H9 (cell line): ENCODE results near the gene SIGLEC1. TPM values are rescaled to one million over a fixed set of nuclear protein-coding genes. Genes with fewer than 3 reads are reported as not detected.

ENCODE experiments used
- DNase-seq: peaks from one replicate; pipeline ENCODE4 v3.0.0-alpha.2; 2017
- H2AFZ ChIP-seq: one replicate; pipeline ENCODE4 v1.6.1; 2013; ENCODE audit warnings: mild to moderate bottlenecking, low read length, control low read depth, moderate library complexity
- H2AK5ac ChIP-seq: 2 replicates; pipeline ENCODE4 v1.6.1; 2013; ENCODE audit warnings: low read length, control low read depth, mixed read lengths; ENCODE audit not compliant: insufficient read length
- H2BK120ac ChIP-seq: one replicate; pipeline ENCODE4 v1.6.1; 2013; ENCODE audit warnings: low read depth, mild to moderate bottlenecking, low read length, control low read depth, inconsistent platforms; ENCODE audit not compliant: poor library complexity, severe bottlenecking
- H2BK12ac ChIP-seq: 2 replicates; pipeline ENCODE4 v1.6.1; 2013; ENCODE audit warnings: low read length, control low read depth, mixed read lengths, low read depth; ENCODE audit not compliant: insufficient read length
- H2BK15ac ChIP-seq: 2 replicates; pipeline ENCODE4 v1.6.1; 2013; ENCODE audit warnings: low read depth, low read length, control low read depth
- H2BK20ac ChIP-seq: one replicate; pipeline ENCODE4 v1.6.1; 2013; ENCODE audit warnings: low read depth, mild to moderate bottlenecking, low read length, control low read depth, inconsistent platforms; ENCODE audit not compliant: poor library complexity, severe bottlenecking
- H2BK5ac ChIP-seq: 2 replicates; pipeline ENCODE4 v1.6.1; 2013; ENCODE audit warnings: low read length, control low read depth, mixed read lengths; ENCODE audit not compliant: insufficient read length
- H3K14ac ChIP-seq: 2 replicates; pipeline ENCODE4 v1.6.1; 2013; ENCODE audit warnings: low read length, control low read depth; ENCODE audit not compliant: insufficient read depth
- H3K18ac ChIP-seq: 2 replicates; pipeline ENCODE4 v1.6.1; 2013; ENCODE audit warnings: low read depth, mild to moderate bottlenecking, mixed read lengths, low read length, control low read depth; ENCODE audit not compliant: insufficient read length
- H3K23ac ChIP-seq: 2 replicates; pipeline ENCODE4 v1.6.1; 2013; ENCODE audit warnings: low read length, control low read depth, mixed read lengths, low read depth; ENCODE audit not compliant: insufficient read length
- H3K23me2 ChIP-seq: 2 replicates; pipeline ENCODE4 v1.6.1; 2013; ENCODE audit warnings: low read depth, mild to moderate bottlenecking, mixed read lengths, low read length, control low read depth; ENCODE audit not compliant: insufficient read length, poor library complexity, severe bottlenecking
- H3K27ac ChIP-seq: 2 replicates; pipeline ENCODE4 v1.5.1; 2013; ENCODE audit warnings: low read length, control low read depth, mixed read lengths, low read depth; ENCODE audit not compliant: insufficient read length
- H3K27me3 ChIP-seq: 2 replicates; pipeline ENCODE4 v1.6.1; 2013; ENCODE audit warnings: low read length, control low read depth, inconsistent platforms; ENCODE audit not compliant: insufficient read depth
- H3K4ac ChIP-seq: 2 replicates; pipeline ENCODE4 v1.6.1; 2013; ENCODE audit warnings: low read depth, mild to moderate bottlenecking, control low read depth, inconsistent platforms, low read length, moderate library complexity
- H3K4me1 ChIP-seq: 2 replicates; pipeline ENCODE4 v1.6.1; 2013; ENCODE audit warnings: low read length, control low read depth, inconsistent platforms; ENCODE audit not compliant: insufficient read depth
- H3K4me2 ChIP-seq: 2 replicates; pipeline ENCODE4 v1.6.1; 2013; ENCODE audit warnings: low read length, control low read depth, mixed read lengths; ENCODE audit not compliant: insufficient read length, insufficient read depth
- H3K56ac ChIP-seq: 2 replicates; pipeline ENCODE4 v1.6.1; 2013; ENCODE audit warnings: low read depth, mild to moderate bottlenecking, mixed read lengths, low read length, control low read depth; ENCODE audit not compliant: insufficient read length
- H3K79me1 ChIP-seq: 2 replicates; pipeline ENCODE4 v1.6.1; 2013; ENCODE audit warnings: low read depth, mild to moderate bottlenecking, moderate library complexity, low read length, control low read depth, inconsistent platforms; ENCODE audit not compliant: insufficient read depth, poor library complexity, severe bottlenecking
- H3K79me2 ChIP-seq: 2 replicates; pipeline ENCODE4 v1.6.1; 2013; ENCODE audit warnings: low read length, control low read depth, inconsistent platforms; ENCODE audit not compliant: insufficient read depth
- H3K9ac ChIP-seq: 2 replicates; pipeline ENCODE4 v1.6.1; 2013; ENCODE audit warnings: low read length, control low read depth, mixed read lengths; ENCODE audit not compliant: insufficient read length; ENCODE audit errors: extremely low read depth
- H3K9me3 ChIP-seq: one replicate; pipeline ENCODE4 v1.6.1; 2013; ENCODE audit warnings: low read depth, low read length, inconsistent platforms; ENCODE audit not compliant: control insufficient read depth
- H3T11ph ChIP-seq: one replicate; pipeline ENCODE4 v1.6.1; 2013; ENCODE audit warnings: mild to moderate bottlenecking, low read length, control low read depth, inconsistent platforms
- H4K20me1 ChIP-seq: one replicate; pipeline ENCODE4 v1.6.1; 2013; ENCODE audit not compliant: control insufficient read depth, insufficient read length, insufficient read depth
- H4K5ac ChIP-seq: 2 replicates; pipeline ENCODE4 v1.6.1; 2013; ENCODE audit warnings: low read depth, mild to moderate bottlenecking, mixed read lengths, low read length, control low read depth; ENCODE audit not compliant: insufficient read length
- H4K8ac ChIP-seq: replicated peaks from 2 replicates; pipeline ENCODE4 v1.6.1; 2013; ENCODE audit warnings: low read length, control low read depth, mixed read lengths, low read depth; ENCODE audit not compliant: insufficient read length
- H4K91ac ChIP-seq: 2 replicates; pipeline ENCODE4 v1.6.1; 2013; ENCODE audit warnings: low read depth, mild to moderate bottlenecking, moderate library complexity, mixed read lengths, low read length, control low read depth; ENCODE audit not compliant: insufficient read length
- H3K27ac Mint-ChIP-seq, 3 experiments: 2 replicates in 2 of 3; 3 replicates in 1 of 3; pipeline ENCODE4 v1.8.0; 2020 to 2021; ENCODE audit warnings: mixed read lengths in 3 of 3, mild to moderate bottlenecking in 1 of 3, moderate library complexity in 1 of 3
- H3K27me3 Mint-ChIP-seq: 2 replicates; pipeline ENCODE4 v1.8.0; 2021; ENCODE audit warnings: low read depth, mild to moderate bottlenecking, moderate library complexity, mixed read lengths
- H3K36me3 Mint-ChIP-seq, 3 experiments: 2 replicates in 2 of 3; 3 replicates in 1 of 3; pipeline ENCODE4 v1.8.0; 2020 to 2021; ENCODE audit warnings: low read depth in 3 of 3, mixed read lengths in 3 of 3; ENCODE audit not compliant: insufficient read depth in 1 of 3
- H3K4me1 Mint-ChIP-seq, 2 experiments: 2 replicates each; pipeline ENCODE4 v1.8.0; 2020; ENCODE audit warnings: mixed read lengths in 2 of 2
- H3K4me3 Mint-ChIP-seq, 2 experiments: 2 replicates in 1 of 2; 3 replicates in 1 of 2; pipeline ENCODE4 v1.8.0; 2020 to 2021; ENCODE audit warnings: mild to moderate bottlenecking in 2 of 2, mixed read lengths in 2 of 2, moderate library complexity in 1 of 2
- H3K9me3 Mint-ChIP-seq, 2 experiments: 2 replicates in 1 of 2; 3 replicates in 1 of 2; pipeline ENCODE4 v1.8.0; 2020; ENCODE audit warnings: mild to moderate bottlenecking in 2 of 2, mixed read lengths in 2 of 2, moderate library complexity in 1 of 2
- CTCF ChIP-seq: fragments of 200-600 bp; sonication (generic); conservative IDR thresholded peaks from 3 replicates; pipeline ENCODE4 v1.8.0; 2021; ENCODE audit warnings: antibody characterized with exemption, mild to moderate bottlenecking
- WGBS: extraction: QIAGEN DNeasy Blood & Tissue Kit; methylation state at CpG from one replicate; pipeline ENCODE4 v1.1.7; 2013; ENCODE audit warnings: missing lambda C conversion rate, low lambda C conversion rate, mixed read lengths; ENCODE audit not compliant: insufficient read length; ENCODE audit errors: extremely low coverage; 5-methylcytosine and 5-hydroxymethylcytosine counted together
- total RNA-seq: library from RNA; stranded (reverse); gene quantifications from 2 replicates; pipeline ENCODE4 v1.2.1, GENCODE V29; 2021

Gene SIGLEC1
- total RNA-seq, 1 experiment from 2014 or later, result not detected

- no peak overlapping the region for H4K8ac ChIP-seq
- H4K91ac ChIP-seq, result no peak overlapping the region
- no peaks in the 10 kb centered on the region for H3K36me3 Mint-ChIP-seq
- no peak overlapping the region for H2BK120ac ChIP-seq
- no peak overlapping the region for H2AFZ ChIP-seq
- H3K4me3 Mint-ChIP-seq, result no peak overlapping the region
- peaks cover 8 to 15% of the 10 kb centered on the region in 2 experiments for H3K4me1 Mint-ChIP-seq
- no peak overlapping the region for H2AK5ac ChIP-seq
- no peak overlapping the region for H3K18ac ChIP-seq
- H3K79me1 ChIP-seq, result no peaks in the 10 kb centered on the region
- no peak overlapping the region for H2BK12ac ChIP-seq
- H3K9me3 Mint-ChIP-seq, result peaks cover 0 to 3% of the 10 kb centered on the region in 2 experiments; a peak in 2 of 5 replicates
- no peak overlapping the region for H4K5ac ChIP-seq
- H3K56ac ChIP-seq, result no peak overlapping the region
- H3K4me2 ChIP-seq, result no peak overlapping the region
- no peaks in the 10 kb centered on the region for H3K9me3 ChIP-seq
- no peak overlapping the region for H2BK5ac ChIP-seq
- no peaks in the 10 kb centered on the region for H4K20me1 ChIP-seq
- H3K79me2 ChIP-seq, result no peaks in the 10 kb centered on the region
- H3K14ac ChIP-seq, result no peak overlapping the region
- no peak overlapping the region for H3K27ac Mint-ChIP-seq
- peaks cover 22% of the 10 kb centered on the region for H3K27me3 Mint-ChIP-seq
- H3T11ph ChIP-seq, result no peak overlapping the region
- WGBS, result no CpG with 5 or more reads among the region's 8 CpGs
- no peaks in the 10 kb centered on the region for H3K4me1 ChIP-seq
- H2BK20ac ChIP-seq, result no peak overlapping the region
- H3K23ac ChIP-seq, result no peak overlapping the region
- peak; percentile 10 for DNase-seq
- TF ChIP-seq CTCF, result no peak
- no peaks in the 10 kb centered on the region for H3K27me3 ChIP-seq
- H3K9ac ChIP-seq, result no peak overlapping the region
- no peak overlapping the region for H3K4ac ChIP-seq
- no peaks in the 10 kb centered on the region for H3K23me2 ChIP-seq
- no peak overlapping the region for H3K27ac ChIP-seq
- no peak overlapping the region for H2BK15ac ChIP-seq
These were observed 10.9 kb upstream of the SIGLEC1 start for GRCh38 chr20:3723284-3723683.
